Loucy (cell line): ENCODE data around the gene SEC23IP.

Experiments
- H2AFZ ChIP-seq: fragments of 200-600 bp; sonication (generic); 2 replicates; pipeline ENCODE4 v1.6.0; 2016; ENCODE audit warnings: antibody characterized with exemption, mild to moderate bottlenecking, low read length, moderate library complexity
- H3F3A ChIP-seq: fragments of 200-600 bp; 2 replicates; pipeline ENCODE4 v1.6.0; 2016; ENCODE audit warnings: antibody characterized with exemption, low read depth, mild to moderate bottlenecking
- H3K27me3 ChIP-seq: fragments of 200-600 bp; sonication (generic); 2 replicates; pipeline ENCODE4 v1.6.1; 2014; ENCODE audit warnings: low read length, mild to moderate bottlenecking; ENCODE audit not compliant: insufficient read depth, poor library complexity, severe bottlenecking
- H3K36me3 ChIP-seq: fragments of 200-600 bp; sonication (generic); 2 replicates; pipeline ENCODE4 v1.6.1; 2016; ENCODE audit warnings: low read length; ENCODE audit not compliant: insufficient read depth
- H3K4me1 ChIP-seq: fragments of 200-600 bp; sonication (generic); 2 replicates; pipeline ENCODE4 v1.5.1; 2014; ENCODE audit warnings: low read length, mild to moderate bottlenecking; ENCODE audit not compliant: insufficient read depth, poor library complexity, severe bottlenecking
- H3K4me2 ChIP-seq: fragments of 200-600 bp; sonication (generic); 2 replicates; pipeline ENCODE4 v1.6.0; 2014; ENCODE audit warnings: antibody characterized with exemption, low read length, low read depth, mild to moderate bottlenecking; ENCODE audit not compliant: poor library complexity, severe bottlenecking
- H3K4me3 ChIP-seq: fragments of 200-600 bp; sonication (generic); 2 replicates; pipeline ENCODE4 v1.5.1; 2014; ENCODE audit warnings: low read length, mild to moderate bottlenecking, mixed read lengths; ENCODE audit not compliant: poor library complexity, severe bottlenecking
- H3K79me2 ChIP-seq: fragments of 200-600 bp; sonication (generic); 2 replicates; pipeline ENCODE4 v1.6.1; 2014; ENCODE audit warnings: low read length; ENCODE audit not compliant: insufficient read depth
- H3K9ac ChIP-seq: fragments of 200-600 bp; sonication (generic); 2 replicates; pipeline ENCODE4 v1.6.0; 2014; ENCODE audit warnings: mild to moderate bottlenecking, low read depth, low read length, moderate library complexity; ENCODE audit not compliant: poor library complexity, severe bottlenecking
- H3K9me2 ChIP-seq: fragments of 200-600 bp; sonication (generic); replicated peaks from 2 replicates; pipeline ENCODE4 v1.6.1; 2016; ENCODE audit warnings: low read depth, low read length, mixed read lengths
- H3K9me3 ChIP-seq: fragments of 200-600 bp; sonication (generic); 2 replicates; pipeline ENCODE4 v1.6.1; 2014; ENCODE audit warnings: mild to moderate bottlenecking, antibody characterized with exemption, low read length, low read depth; ENCODE audit not compliant: insufficient read depth
- H4K20me1 ChIP-seq: fragments of 200-600 bp; sonication (generic); 2 replicates; pipeline ENCODE4 v1.6.0; 2014; ENCODE audit warnings: antibody characterized with exemption, low read length, mild to moderate bottlenecking; ENCODE audit not compliant: insufficient read depth, poor library complexity, severe bottlenecking
- EZH2phosphoT487 ChIP-seq: fragments of 200-600 bp; IDR thresholded peaks from 2 replicates; pipeline ENCODE4 v1.6.1; 2018; ENCODE audit warnings: antibody characterized with exemption, mild to moderate bottlenecking, moderate library complexity, borderline replicate concordance
- TF ChIP-seq, protein P1 (sequence below): fragments of 200-600 bp; sonication (generic); conservative IDR thresholded peaks from 2 replicates; pipeline ENCODE4 v1.5.1; 2014; ENCODE audit warnings: mild to moderate bottlenecking, antibody characterized with exemption, low read length

The SEC23IP gene

DNA sequence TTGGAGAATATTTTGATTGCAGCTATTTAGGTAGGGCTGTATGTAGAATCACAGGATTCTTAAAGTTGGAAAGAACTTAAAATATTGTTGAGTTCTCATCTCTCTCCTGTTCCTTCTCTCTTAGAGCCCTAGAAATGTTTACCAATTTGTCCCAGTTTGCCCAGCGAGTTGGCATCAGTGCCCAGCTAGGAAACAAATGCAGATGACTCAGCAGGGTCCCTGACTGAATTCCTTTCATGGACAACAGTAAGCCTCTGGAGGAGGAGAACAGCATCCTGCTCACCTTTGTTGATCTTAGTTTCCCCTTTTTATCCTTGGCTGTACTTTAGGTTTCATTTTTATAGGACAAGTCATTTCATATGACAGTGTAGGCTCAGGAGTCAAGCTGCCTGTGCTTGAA lies 89.3 kb downstream of the SEC23IP start:
- Histone ChIP-seq H3K9ac (no peak overlapping the region), H3K4me3 (no peak overlapping the region), H3K4me1 (no peaks in the 10 kb centered on the region), H3K9me3 (no peaks in the 10 kb centered on the region), H3K27me3 (no peaks in the 10 kb centered on the region), H4K20me1 (no peaks in the 10 kb centered on the region), H3K4me2 (no peak overlapping the region), H3K9me2 (no peaks in the 10 kb centered on the region), H2AFZ (no peak overlapping the region), H3F3A (no peaks in the 10 kb centered on the region), H3K79me2 (no peaks in the 10 kb centered on the region), H3K36me3 (no peaks in the 10 kb centered on the region)
- TF ChIP-seq EZH2phosphoT487 = no peak
- TF ChIP-seq, protein P1, sequence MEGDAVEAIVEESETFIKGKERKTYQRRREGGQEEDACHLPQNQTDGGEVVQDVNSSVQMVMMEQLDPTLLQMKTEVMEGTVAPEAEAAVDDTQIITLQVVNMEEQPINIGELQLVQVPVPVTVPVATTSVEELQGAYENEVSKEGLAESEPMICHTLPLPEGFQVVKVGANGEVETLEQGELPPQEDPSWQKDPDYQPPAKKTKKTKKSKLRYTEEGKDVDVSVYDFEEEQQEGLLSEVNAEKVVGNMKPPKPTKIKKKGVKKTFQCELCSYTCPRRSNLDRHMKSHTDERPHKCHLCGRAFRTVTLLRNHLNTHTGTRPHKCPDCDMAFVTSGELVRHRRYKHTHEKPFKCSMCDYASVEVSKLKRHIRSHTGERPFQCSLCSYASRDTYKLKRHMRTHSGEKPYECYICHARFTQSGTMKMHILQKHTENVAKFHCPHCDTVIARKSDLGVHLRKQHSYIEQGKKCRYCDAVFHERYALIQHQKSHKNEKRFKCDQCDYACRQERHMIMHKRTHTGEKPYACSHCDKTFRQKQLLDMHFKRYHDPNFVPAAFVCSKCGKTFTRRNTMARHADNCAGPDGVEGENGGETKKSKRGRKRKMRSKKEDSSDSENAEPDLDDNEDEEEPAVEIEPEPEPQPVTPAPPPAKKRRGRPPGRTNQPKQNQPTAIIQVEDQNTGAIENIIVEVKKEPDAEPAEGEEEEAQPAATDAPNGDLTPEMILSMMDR = no peak

- Histone ChIP-seq H3K36me3 (no peaks in the 10 kb centered on the region), H3K9me2 (no peaks in the 10 kb centered on the region), H3F3A (no peaks in the 10 kb centered on the region), H3K4me1 (no peaks in the 10 kb centered on the region), H4K20me1 (no peaks in the 10 kb centered on the region), H2AFZ (no peak overlapping the region), H3K4me3 (no peak overlapping the region), H3K9ac (no peak overlapping the region), H3K9me3 (no peaks in the 10 kb centered on the region), H3K4me2 (no peak overlapping the region), H3K27me3 (no peaks in the 10 kb centered on the region), H3K79me2 (no peaks in the 10 kb centered on the region)
- TF ChIP-seq, protein P1 = no peak
- no peak for TF ChIP-seq EZH2phosphoT487
These were observed 95.8 kb downstream of the SEC23IP start for GRCh38 chr10:119988333-119988732.

- H4K20me1 ChIP-seq = no peaks in the 10 kb centered on the region
- no peak overlapping the region for H3K4me3 ChIP-seq
- H3K9me3 ChIP-seq = no peaks in the 10 kb centered on the region
- no peaks in the 10 kb centered on the region for H3F3A ChIP-seq
- H2AFZ ChIP-seq = no peak overlapping the region
- H3K4me2 ChIP-seq = no peak overlapping the region
- H3K4me1 ChIP-seq = no peaks in the 10 kb centered on the region
- H3K27me3 ChIP-seq = no peaks in the 10 kb centered on the region
- no peak overlapping the region for H3K9ac ChIP-seq
- no peaks in the 10 kb centered on the region for H3K36me3 ChIP-seq
- no peaks in the 10 kb centered on the region for H3K79me2 ChIP-seq
- TF ChIP-seq, protein P1 = no peak
- no peak for TF ChIP-seq EZH2phosphoT487
- H3K9me2 ChIP-seq = no peaks in the 10 kb centered on the region
These were observed 97.4 kb downstream of the SEC23IP start for GRCh38 chr10:119989966-119990365.
